ENCODE measurements around the gene TBC1D17. TPM values are rescaled to one million over a fixed set of nuclear protein-coding genes. Genes with fewer than 3 reads are reported as not detected.
A peak's percentile ranks its signal among the peaks of the same experiment; 100 is the strongest.

The TBC1D17 gene
- total and polyA plus RNA-seq, 10 of the 15 experiments (the other 5 are each of a cell fraction or from before 2014, with no cell fraction given) = 0.42 to 20.4 (median 11.2) TPM

DNA sequence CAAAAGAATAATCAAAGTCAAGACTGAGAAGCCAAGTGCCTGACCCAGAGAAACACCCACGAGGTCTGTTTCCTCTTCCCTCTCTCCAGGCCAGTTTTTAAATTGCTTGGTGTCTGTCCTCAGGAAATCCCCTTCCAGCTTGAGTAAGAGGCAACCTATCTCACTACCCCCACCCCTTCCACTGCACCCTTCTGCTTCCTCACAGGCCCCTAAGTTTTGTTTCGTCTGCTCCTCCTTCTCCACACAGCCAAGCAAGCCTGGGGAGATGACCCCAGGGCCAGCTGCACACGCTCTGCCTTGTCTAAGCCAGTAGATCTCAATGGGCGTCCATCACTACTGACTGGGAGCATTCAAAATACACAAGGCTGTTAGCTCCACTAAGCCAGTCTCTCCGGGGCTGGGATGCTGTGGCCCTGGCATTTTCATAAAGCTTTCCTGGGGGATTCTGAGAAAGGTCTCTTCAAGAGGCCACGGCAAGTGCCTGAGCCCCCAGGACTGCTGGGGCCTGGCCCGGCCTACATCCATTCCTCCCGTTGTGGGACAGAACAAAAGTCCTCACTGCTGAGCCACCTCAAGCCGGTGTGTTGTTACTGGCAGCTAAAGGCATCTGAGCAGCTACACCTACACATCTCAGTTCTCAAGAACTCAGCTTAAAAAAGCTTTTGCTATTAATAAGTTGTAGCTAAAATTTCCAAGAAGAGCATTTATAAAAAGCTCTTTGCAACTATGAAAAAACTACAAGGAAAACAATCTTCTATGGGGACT, 34.1 kb downstream of the TBC1D17 start (continued):
- TF ChIP-seq SMAD5 (IDR thresholded peaks at IDR 0.05; ENCODE audit: low read depth) = no peak
- peak; percentile 50; the same call in 1 of the 2 replicates for TF ChIP-seq MTA2 (IDR thresholded peaks at IDR 0.05; ENCODE audit: low read depth)
- peak; percentile 57; the same call in 1 of the 2 replicates for TF ChIP-seq PAX5 (IDR thresholded peaks at IDR 0.05; ENCODE audit: borderline replicate concordance, low read depth, low read length)
- no peak for TF ChIP-seq RCOR1 (conservative IDR thresholded peaks at IDR 0.05; ENCODE audit: low read depth, low read length)
- no peak for TF ChIP-seq ZBED1 (IDR thresholded peaks at IDR 0.05; ENCODE audit: borderline replicate concordance)
- no peak for TF ChIP-seq YBX1 (IDR thresholded peaks at IDR 0.05)
- TF ChIP-seq, protein P1, sequence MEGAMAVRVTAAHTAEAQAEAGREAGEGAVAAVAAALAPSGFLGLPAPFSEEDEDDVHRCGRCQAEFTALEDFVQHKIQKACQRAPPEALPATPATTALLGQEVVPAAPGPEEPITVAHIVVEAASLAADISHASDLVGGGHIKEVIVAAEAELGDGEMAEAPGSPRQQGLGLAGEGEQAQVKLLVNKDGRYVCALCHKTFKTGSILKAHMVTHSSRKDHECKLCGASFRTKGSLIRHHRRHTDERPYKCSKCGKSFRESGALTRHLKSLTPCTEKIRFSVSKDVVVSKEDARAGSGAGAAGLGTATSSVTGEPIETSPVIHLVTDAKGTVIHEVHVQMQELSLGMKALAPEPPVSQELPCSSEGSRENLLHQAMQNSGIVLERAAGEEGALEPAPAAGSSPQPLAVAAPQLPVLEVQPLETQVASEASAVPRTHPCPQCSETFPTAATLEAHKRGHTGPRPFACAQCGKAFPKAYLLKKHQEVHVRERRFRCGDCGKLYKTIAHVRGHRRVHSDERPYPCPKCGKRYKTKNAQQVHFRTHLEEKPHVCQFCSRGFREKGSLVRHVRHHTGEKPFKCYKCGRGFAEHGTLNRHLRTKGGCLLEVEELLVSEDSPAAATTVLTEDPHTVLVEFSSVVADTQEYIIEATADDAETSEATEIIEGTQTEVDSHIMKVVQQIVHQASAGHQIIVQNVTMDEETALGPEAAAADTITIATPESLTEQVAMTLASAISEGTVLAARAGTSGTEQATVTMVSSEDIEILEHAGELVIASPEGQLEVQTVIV (IDR thresholded peaks at IDR 0.05; ENCODE audit: borderline replicate concordance, partially characterized antibody) = no peak
- 0 out of 2 replicates have a peak, but pooled peaks have one; percentile 59 for TF ChIP-seq CBX5 (IDR thresholded peaks at IDR 0.05; ENCODE audit: low read depth)
- TF ChIP-seq, protein P2, sequence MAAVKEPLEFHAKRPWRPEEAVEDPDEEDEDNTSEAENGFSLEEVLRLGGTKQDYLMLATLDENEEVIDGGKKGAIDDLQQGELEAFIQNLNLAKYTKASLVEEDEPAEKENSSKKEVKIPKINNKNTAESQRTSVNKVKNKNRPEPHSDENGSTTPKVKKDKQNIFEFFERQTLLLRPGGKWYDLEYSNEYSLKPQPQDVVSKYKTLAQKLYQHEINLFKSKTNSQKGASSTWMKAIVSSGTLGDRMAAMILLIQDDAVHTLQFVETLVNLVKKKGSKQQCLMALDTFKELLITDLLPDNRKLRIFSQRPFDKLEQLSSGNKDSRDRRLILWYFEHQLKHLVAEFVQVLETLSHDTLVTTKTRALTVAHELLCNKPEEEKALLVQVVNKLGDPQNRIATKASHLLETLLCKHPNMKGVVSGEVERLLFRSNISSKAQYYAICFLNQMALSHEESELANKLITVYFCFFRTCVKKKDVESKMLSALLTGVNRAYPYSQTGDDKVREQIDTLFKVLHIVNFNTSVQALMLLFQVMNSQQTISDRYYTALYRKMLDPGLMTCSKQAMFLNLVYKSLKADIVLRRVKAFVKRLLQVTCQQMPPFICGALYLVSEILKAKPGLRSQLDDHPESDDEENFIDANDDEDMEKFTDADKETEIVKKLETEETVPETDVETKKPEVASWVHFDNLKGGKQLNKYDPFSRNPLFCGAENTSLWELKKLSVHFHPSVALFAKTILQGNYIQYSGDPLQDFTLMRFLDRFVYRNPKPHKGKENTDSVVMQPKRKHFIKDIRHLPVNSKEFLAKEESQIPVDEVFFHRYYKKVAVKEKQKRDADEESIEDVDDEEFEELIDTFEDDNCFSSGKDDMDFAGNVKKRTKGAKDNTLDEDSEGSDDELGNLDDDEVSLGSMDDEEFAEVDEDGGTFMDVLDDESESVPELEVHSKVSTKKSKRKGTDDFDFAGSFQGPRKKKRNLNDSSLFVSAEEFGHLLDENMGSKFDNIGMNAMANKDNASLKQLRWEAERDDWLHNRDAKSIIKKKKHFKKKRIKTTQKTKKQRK (IDR thresholded peaks at IDR 0.05; ENCODE audit: low read depth, low read length) = no peak
- TF ChIP-seq ATF7 (IDR thresholded peaks at IDR 0.05; ENCODE audit: low read depth) = peak; percentile 49; the same call in 1 of the 2 replicates
- TF ChIP-seq BMI1 (IDR thresholded peaks at IDR 0.05; ENCODE audit: borderline replicate concordance) = no peak
- no peak for TF ChIP-seq HCFC1 (IDR thresholded peaks at IDR 0.05; ENCODE audit: low read length)
- TF ChIP-seq, protein P3, sequence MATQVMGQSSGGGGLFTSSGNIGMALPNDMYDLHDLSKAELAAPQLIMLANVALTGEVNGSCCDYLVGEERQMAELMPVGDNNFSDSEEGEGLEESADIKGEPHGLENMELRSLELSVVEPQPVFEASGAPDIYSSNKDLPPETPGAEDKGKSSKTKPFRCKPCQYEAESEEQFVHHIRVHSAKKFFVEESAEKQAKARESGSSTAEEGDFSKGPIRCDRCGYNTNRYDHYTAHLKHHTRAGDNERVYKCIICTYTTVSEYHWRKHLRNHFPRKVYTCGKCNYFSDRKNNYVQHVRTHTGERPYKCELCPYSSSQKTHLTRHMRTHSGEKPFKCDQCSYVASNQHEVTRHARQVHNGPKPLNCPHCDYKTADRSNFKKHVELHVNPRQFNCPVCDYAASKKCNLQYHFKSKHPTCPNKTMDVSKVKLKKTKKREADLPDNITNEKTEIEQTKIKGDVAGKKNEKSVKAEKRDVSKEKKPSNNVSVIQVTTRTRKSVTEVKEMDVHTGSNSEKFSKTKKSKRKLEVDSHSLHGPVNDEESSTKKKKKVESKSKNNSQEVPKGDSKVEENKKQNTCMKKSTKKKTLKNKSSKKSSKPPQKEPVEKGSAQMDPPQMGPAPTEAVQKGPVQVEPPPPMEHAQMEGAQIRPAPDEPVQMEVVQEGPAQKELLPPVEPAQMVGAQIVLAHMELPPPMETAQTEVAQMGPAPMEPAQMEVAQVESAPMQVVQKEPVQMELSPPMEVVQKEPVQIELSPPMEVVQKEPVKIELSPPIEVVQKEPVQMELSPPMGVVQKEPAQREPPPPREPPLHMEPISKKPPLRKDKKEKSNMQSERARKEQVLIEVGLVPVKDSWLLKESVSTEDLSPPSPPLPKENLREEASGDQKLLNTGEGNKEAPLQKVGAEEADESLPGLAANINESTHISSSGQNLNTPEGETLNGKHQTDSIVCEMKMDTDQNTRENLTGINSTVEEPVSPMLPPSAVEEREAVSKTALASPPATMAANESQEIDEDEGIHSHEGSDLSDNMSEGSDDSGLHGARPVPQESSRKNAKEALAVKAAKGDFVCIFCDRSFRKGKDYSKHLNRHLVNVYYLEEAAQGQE (IDR thresholded peaks at IDR 0.05; ENCODE audit: low read depth, low read length) = no peak
- no peak for TF ChIP-seq ZSCAN29 (IDR thresholded peaks at IDR 0.05)
- TF ChIP-seq ZNF274 (IDR thresholded peaks at IDR 0.05; ENCODE audit: insufficient read depth, insufficient read length) = no peak
- no peak for TF ChIP-seq PAX8 (IDR thresholded peaks at IDR 0.05)
- no peak for TF ChIP-seq FOXK2 (IDR thresholded peaks at IDR 0.05)
- TF ChIP-seq TCF7 (IDR thresholded peaks at IDR 0.05; ENCODE audit: borderline replicate concordance) = no peak
- TF ChIP-seq, protein P4, sequence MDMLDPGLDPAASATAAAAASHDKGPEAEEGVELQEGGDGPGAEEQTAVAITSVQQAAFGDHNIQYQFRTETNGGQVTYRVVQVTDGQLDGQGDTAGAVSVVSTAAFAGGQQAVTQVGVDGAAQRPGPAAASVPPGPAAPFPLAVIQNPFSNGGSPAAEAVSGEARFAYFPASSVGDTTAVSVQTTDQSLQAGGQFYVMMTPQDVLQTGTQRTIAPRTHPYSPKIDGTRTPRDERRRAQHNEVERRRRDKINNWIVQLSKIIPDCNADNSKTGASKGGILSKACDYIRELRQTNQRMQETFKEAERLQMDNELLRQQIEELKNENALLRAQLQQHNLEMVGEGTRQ (IDR thresholded peaks at IDR 0.05; ENCODE audit: borderline replicate concordance, low read depth, low read length) = no peak
- peak; percentile 80 for TF ChIP-seq MEF2A (IDR thresholded peaks at IDR 0.05; ENCODE audit: insufficient read depth, low read depth, low read length)
- peak; percentile 68 for TF ChIP-seq POLR2A (IDR thresholded peaks at IDR 0.05; ENCODE audit: low read depth, low read length)
- no peak for TF ChIP-seq JUND (IDR thresholded peaks at IDR 0.05; ENCODE audit: low read depth, low read length)
